ENCODE measurements around the gene ACIN1. TPM values are rescaled to one million over a fixed set of nuclear protein-coding genes. Genes with fewer than 3 reads are reported as not detected.
A peak's percentile ranks its signal among the peaks of the same experiment; 100 is the strongest.

The ACIN1 gene
- total RNA-seq, 3 donors from 2014 or later (not counting 1 experiment from before 2014, with no cell fraction given), result 321 to 395 (median 347) TPM

DNA sequence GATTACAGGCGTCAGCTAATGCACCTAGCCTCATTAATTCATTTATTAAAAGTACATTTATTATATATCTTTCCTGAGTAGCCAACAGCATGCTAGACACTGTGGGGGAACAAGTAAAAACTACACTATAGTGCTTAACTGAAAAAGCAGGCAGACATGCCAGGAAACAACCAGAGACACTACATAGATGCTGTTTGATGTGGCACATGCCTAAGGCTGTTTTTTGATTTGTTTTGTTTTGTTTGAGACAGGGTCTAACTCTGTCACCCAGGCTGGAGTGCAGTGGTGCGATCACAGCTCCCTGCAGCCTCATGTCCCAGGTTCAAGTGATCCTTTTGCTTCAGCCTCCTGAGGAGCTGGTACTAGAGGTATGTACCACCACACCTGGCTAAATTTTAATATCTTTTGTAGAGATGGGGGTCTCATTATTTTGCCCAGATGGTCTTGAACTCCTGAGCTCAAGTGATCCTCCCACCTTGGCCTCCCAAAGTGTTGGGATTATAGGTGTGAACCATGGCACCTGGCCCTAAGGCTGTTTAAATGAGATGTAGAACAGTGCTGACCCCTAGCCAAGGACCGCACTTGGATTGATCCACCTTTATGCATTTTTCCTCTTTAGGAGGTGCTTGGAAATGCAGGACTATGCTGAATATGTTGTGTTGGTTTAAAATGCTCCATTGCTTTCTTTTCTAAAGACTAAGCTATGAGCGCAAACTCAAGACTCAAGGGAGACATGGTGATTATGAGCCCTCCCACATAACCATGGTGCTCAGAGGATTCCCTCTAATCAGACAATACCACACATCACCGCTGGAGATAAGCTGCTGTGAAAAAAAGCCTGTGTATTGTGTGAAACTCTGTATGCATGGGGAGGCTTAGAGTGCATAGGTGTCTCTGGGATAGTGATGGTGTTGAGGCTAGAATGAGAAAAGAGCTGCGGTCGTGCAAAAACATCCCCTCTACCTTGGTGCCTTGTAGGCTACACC lies 74.5 kb downstream of the ACIN1 start:
- Mint-ChIP-seq H3K4me3 (no peak overlapping the region), H3K36me3 (peaks cover 8% of the 10 kb centered on the region), H3K27ac (no peak overlapping the region), H3K27me3 (ENCODE audit: low read depth in 2 of 2) (no peaks in the 10 kb centered on the region), H3K4me1 (peaks cover 2 to 9% of the 10 kb centered on the region in 2 donors), H3K9me3 (no peaks in the 10 kb centered on the region)
- no peaks in the 10 kb centered on the region for H3K27me3 ChIP-seq (ENCODE audit: control insufficient read depth, insufficient read depth, low read length)
- H3K9me3 ChIP-seq (ENCODE audit: control insufficient read depth, insufficient read depth, low read length), result no peaks in the 10 kb centered on the region
- no peaks in the 10 kb centered on the region for H3K4me1 ChIP-seq (ENCODE audit: control insufficient read depth, insufficient read depth, low read length)
- ATAC-seq (no peak), DNase-seq (peak in 1 of 2 donors; percentile 52)
- 98% methylated on average over 4 of the region's 7 CpGs for WGBS (ENCODE audit: insufficient coverage)
- peaks cover 2% of the 10 kb centered on the region for H3K36me3 ChIP-seq (ENCODE audit: control insufficient read depth, insufficient read depth, low read length)
- intact Hi-C loops (cut with micrococcal nuclease), result no loop called here
- no peak overlapping the region for H3K4me3 ChIP-seq (ENCODE audit: low read length)
- no peak overlapping the region for H3K27ac ChIP-seq (ENCODE audit: low read length)
- no peak for TF ChIP-seq CTCF (IDR thresholded peaks at IDR 0.05)

DNA sequence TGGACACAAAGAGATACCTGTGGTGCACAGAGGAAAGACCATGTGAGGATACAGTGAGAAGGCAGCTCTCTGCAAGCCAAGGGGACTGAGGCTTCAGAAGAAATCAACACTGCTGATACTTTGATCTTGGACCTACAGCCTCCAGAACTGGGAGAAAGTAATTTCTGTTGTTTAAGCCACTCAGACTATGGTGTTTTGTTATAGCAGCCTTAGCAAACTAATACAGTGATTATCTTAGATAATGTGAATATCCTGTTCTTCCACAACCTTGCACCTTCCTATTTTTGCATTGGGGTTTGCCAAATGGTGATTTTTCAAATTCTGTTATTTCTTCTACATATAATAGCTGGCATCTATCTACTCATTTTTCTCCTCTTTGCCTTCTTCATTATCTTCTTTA lies 76.8 kb downstream of the ACIN1 start:
- DNase-seq (no peak), ATAC-seq (no peak)
- no peaks in the 10 kb centered on the region for H3K36me3 Mint-ChIP-seq
- Histone ChIP-seq H3K36me3 (ENCODE audit: control insufficient read depth, insufficient read depth, low read length) (no peaks in the 10 kb centered on the region), H3K27ac (ENCODE audit: low read length) (no peak overlapping the region), H3K4me1 (ENCODE audit: control insufficient read depth, insufficient read depth, low read length) (no peaks in the 10 kb centered on the region), H3K9me3 (ENCODE audit: control insufficient read depth, insufficient read depth, low read length) (no peaks in the 10 kb centered on the region), H3K4me3 (ENCODE audit: low read length) (no peak overlapping the region), H3K27me3 (ENCODE audit: control insufficient read depth, insufficient read depth, low read length) (no peaks in the 10 kb centered on the region)
- no peaks in the 10 kb centered on the region for H3K4me1 Mint-ChIP-seq
- no peaks in the 10 kb centered on the region for H3K9me3 Mint-ChIP-seq
- H3K27ac Mint-ChIP-seq, result no peak overlapping the region
- intact Hi-C loops (cut with micrococcal nuclease), result no loop called here
- TF ChIP-seq CTCF (IDR thresholded peaks at IDR 0.05), result no peak
- no peaks in the 10 kb centered on the region for H3K27me3 Mint-ChIP-seq (ENCODE audit: low read depth in 2 of 2)
- H3K4me3 Mint-ChIP-seq, result no peak overlapping the region

DNA sequence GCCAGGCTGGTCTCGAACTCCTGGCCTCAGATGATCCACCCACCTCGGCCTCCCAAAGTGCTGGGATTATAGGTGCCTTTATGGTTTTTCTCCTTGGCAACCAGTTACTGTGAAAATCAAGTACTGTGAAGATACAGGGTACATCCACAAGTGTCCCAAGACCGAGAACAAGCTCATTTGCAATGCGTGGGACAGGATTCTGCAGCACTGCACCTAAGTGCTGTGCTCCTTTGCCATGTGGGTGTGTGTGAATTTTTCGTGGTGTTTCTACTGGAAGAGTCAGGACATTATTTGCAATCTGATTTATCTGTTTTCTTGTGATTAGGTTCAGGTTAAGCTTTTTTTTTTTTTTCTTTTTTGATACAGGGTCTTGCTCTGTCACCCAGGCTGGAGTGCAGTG lies 77.8 kb downstream of the ACIN1 start:
- Histone ChIP-seq H3K4me1 (ENCODE audit: control insufficient read depth, insufficient read depth, low read length) (no peaks in the 10 kb centered on the region), H3K27me3 (ENCODE audit: control insufficient read depth, insufficient read depth, low read length) (no peaks in the 10 kb centered on the region), H3K4me3 (ENCODE audit: low read length) (no peak overlapping the region), H3K9me3 (ENCODE audit: control insufficient read depth, insufficient read depth, low read length) (no peaks in the 10 kb centered on the region), H3K27ac (ENCODE audit: low read length) (no peak overlapping the region), H3K36me3 (ENCODE audit: control insufficient read depth, insufficient read depth, low read length) (no peaks in the 10 kb centered on the region)
- Mint-ChIP-seq H3K36me3 (no peaks in the 10 kb centered on the region), H3K27me3 (ENCODE audit: low read depth in 2 of 2) (no peaks in the 10 kb centered on the region), H3K4me3 (no peak overlapping the region), H3K9me3 (no peaks in the 10 kb centered on the region), H3K27ac (no peak overlapping the region), H3K4me1 (no peaks in the 10 kb centered on the region)
- DNase-seq (no peak), ATAC-seq (no peak)
- intact Hi-C loops (cut with micrococcal nuclease), result no loop called here
- no peak for TF ChIP-seq CTCF (IDR thresholded peaks at IDR 0.05)
- 97% methylated on average over 5 of the region's 5 CpGs for WGBS (ENCODE audit: insufficient coverage)
